HFFc6 (cell line): ENCODE results near the gene TRIM40. TPM values are rescaled to one million over a fixed set of nuclear protein-coding genes. Genes with fewer than 3 reads are reported as not detected.

Experiments
- DNase-seq: peaks from one replicate; pipeline ENCODE4 v3.0.0-alpha.2; 2018
- H3K27ac Mint-ChIP-seq: 2 replicates; pipeline ENCODE4 v1.8.0; 2020; ENCODE audit warnings: mild to moderate bottlenecking, mixed read lengths
- H3K27me3 Mint-ChIP-seq: 2 replicates; pipeline ENCODE4 v1.8.0; 2021; ENCODE audit warnings: mild to moderate bottlenecking, moderate library complexity, mixed read lengths; ENCODE audit not compliant: insufficient read depth
- H3K36me3 Mint-ChIP-seq: 2 replicates; pipeline ENCODE4 v1.8.0; 2021; ENCODE audit warnings: low read depth, mixed read lengths
- H3K4me1 Mint-ChIP-seq: 2 replicates; pipeline ENCODE4 v1.8.0; 2020; ENCODE audit warnings: low read depth, mixed read lengths
- H3K4me3 Mint-ChIP-seq: 2 replicates; pipeline ENCODE4 v1.8.0; 2020; ENCODE audit warnings: mild to moderate bottlenecking, moderate library complexity, mixed read lengths
- H3K9me3 Mint-ChIP-seq: 2 replicates; pipeline ENCODE4 v1.8.0; 2020; ENCODE audit warnings: mild to moderate bottlenecking, mixed read lengths
- total RNA-seq, 6 experiments: library from RNA; stranded (reverse); fragmentation: NEBNext Ultra II Directional; extraction: Animal tissue kit (Norgen Biotek cat#: 25700); gene quantifications; 2 replicates in 1 of 6; 3 replicates in 5 of 6; pipeline ENCODE4 v1.2.3, GENCODE V29; 2021
- TF ChIP-seq, protein P1 (sequence below): fragments of 200-600 bp; sonication (generic); IDR thresholded peaks from 2 replicates; pipeline ENCODE4 v1.5.0; 2021; ENCODE audit warnings: antibody characterized with exemption, mild to moderate bottlenecking

Gene TRIM40
- total RNA-seq, 6 experiments from 2014 or later, result not detected

DNA sequence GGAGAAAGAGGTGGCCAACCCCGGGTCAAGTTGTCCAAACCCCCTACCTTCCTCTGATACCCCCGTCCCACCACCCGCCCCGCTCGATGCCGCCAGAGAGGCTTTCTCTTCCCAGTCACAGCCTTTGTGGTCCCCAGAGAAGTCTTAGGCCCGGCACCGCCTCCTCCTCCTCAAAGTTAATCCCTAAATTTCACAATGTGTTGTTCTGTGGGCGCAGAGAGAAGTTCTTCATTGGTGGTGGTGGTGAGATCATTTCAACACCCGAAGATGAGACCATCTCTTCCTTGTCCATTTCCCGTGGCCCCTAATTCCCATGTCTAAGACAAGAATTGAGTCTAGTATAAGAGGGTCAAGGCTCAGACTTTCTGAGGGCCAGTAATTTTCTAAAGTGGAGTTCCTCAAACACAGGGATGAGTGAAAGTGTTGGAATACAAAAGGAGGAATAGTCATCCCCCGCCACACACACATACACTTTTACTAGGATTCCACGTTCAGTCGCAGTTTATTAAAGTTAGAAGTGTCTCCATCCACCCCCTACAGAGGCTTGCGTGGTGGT lies 33.4 kb upstream of the TRIM40 start:
- Mint-ChIP-seq H3K9me3 (no peaks in the 10 kb centered on the region), H3K27me3 (peaks cover 27% of the 10 kb centered on the region), H3K4me1 (peaks cover 40% of the 10 kb centered on the region), H3K27ac (peak overlapping the region; percentile 40), H3K4me3 (peak overlapping the region; percentile 90), H3K36me3 (no peaks in the 10 kb centered on the region)
- DNase-seq, result no peak
- TF ChIP-seq, protein P1, sequence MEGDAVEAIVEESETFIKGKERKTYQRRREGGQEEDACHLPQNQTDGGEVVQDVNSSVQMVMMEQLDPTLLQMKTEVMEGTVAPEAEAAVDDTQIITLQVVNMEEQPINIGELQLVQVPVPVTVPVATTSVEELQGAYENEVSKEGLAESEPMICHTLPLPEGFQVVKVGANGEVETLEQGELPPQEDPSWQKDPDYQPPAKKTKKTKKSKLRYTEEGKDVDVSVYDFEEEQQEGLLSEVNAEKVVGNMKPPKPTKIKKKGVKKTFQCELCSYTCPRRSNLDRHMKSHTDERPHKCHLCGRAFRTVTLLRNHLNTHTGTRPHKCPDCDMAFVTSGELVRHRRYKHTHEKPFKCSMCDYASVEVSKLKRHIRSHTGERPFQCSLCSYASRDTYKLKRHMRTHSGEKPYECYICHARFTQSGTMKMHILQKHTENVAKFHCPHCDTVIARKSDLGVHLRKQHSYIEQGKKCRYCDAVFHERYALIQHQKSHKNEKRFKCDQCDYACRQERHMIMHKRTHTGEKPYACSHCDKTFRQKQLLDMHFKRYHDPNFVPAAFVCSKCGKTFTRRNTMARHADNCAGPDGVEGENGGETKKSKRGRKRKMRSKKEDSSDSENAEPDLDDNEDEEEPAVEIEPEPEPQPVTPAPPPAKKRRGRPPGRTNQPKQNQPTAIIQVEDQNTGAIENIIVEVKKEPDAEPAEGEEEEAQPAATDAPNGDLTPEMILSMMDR, result no peak

DNA sequence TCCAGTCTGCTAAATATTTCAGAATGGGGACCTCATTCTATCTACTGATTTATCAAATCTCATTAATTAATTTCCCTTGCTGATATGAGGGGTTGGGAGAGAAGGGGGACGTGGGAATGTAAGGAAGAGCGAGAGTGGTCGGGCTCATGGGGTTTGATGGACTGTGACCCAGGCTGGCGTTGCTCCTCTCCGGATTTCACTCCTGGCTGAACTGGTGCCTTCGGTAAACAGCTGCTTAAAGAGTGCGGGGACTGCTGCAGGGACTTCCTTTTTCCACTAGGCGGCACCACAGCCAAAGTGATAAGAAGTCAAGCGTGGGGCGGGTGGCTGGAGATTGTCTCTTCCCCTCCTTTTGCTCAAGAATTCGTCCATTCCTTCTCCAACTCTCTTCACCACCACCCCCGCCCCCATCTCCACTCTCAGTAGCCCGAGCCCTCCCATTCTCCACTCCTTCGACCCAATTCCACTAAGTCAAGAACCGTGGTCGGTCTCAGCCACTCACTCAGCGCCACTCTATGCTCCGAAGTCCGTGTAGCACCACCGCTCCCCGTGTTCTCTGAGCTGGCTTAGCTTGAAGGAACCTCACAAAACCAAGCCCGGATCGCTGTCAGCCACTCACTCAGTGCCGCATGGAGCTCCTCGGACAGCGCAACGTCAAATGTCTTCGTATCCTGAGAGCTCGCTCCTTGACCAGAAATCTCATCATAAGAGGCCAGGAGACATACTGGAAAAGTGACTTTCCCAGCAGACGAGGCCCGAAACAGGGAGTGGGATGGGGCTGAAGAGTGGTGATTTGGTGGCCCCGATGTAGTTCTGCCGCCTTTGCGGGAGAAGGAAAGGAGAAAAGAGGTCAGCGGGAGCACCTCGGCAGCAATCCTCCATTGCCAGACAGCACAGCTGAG lies 32.7 kb upstream of the TRIM40 start:
- no peaks in the 10 kb centered on the region for H3K36me3 Mint-ChIP-seq
- peak; percentile 75 for DNase-seq

DNA sequence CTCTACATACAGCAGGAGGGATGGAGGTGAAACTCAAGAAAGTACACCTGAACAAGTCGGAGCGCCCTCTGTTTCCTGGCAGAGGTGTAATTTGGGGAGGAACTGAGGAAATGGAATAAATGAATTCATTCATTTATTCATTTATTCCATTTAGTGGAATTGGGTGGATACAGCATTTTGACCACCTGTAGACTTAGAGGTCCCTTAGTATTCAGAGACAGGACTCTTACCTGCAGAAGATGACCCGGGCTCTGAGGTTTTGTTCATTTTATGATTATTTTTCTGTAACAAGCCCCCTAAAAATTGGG lies 32.1 kb upstream of the TRIM40 start:
- Mint-ChIP-seq H3K9me3 (no peaks in the 10 kb centered on the region), H3K4me1 (peaks cover 40% of the 10 kb centered on the region), H3K27me3 (peaks cover 31% of the 10 kb centered on the region), H3K27ac (0 out of 2 replicates have a peak overlapping the region, but pooled peaks have one; percentile 7), H3K36me3 (no peaks in the 10 kb centered on the region), H3K4me3 (peak overlapping the region; percentile 90)
- DNase-seq, result no peak
- TF ChIP-seq, protein P1, result no peak

More for the DNA sequence above, 32.7 kb upstream of the TRIM40 start:
- peaks cover 40% of the 10 kb centered on the region for H3K4me1 Mint-ChIP-seq
- H3K27ac Mint-ChIP-seq, result peak overlapping the region; percentile 40; the same call in 1 of the 2 replicates
- peak overlapping the region; percentile 90 for H3K4me3 Mint-ChIP-seq
- no peaks in the 10 kb centered on the region for H3K9me3 Mint-ChIP-seq
- TF ChIP-seq, protein P1, result peak; percentile 93
- H3K27me3 Mint-ChIP-seq, result peaks cover 31% of the 10 kb centered on the region

DNA sequence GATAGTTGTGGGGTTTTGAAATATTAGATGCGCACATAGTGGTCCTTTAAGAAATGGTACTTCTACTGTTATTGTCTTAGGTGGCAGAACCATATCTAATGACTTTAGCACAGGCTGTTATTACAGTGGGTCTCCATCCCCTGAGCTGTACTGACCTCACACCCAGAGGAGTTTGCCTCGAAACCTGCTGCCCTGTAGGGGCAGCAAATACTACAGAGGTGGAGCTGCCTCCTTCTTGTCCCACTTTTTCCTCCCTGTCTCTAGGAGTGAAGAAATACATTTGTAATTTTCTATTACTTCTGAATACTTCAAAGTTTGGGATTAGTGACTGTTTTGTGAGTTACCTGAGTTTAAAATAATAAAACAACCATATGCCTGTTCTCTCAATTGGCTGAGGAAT lies 31.3 kb upstream of the TRIM40 start:
- Mint-ChIP-seq H3K9me3 (no peaks in the 10 kb centered on the region), H3K27ac (no peak overlapping the region), H3K27me3 (peaks cover 29% of the 10 kb centered on the region), H3K4me1 (peaks cover 40% of the 10 kb centered on the region), H3K36me3 (no peaks in the 10 kb centered on the region), H3K4me3 (no peak overlapping the region)
- TF ChIP-seq, protein P1, result peak; percentile 32
- no peak for DNase-seq

DNA sequence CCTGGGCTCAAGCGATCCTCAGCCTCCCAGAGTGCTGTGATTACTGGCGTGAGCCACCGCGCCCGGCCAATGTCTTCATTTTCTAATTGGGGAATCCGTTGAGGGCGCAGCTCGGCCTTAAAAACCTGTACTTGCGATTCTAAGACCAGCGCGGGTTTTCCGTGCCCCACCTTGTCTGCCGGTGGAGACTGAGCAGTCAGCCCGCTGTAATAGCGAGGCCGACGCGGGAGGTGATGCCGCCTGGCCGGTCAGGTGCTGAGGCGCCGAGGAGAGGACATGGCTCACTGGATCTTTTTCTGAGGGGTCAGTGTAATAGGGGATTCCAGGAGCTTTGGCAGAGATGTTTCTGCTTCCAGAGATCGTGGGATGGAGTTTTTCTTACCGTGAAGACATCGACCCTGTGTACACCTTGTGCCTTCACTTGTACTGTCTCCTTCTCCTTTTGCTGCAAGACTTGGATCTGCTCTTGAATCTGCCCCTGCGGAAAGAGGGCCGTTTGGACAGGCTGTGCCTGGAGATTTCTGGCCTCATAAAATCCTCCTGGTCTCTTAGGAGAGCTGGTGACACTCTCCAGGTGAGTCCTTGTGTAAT lies 24.6 kb upstream of the TRIM40 start:
- peaks cover 48% of the 10 kb centered on the region for H3K27me3 Mint-ChIP-seq

More for the DNA sequence above, 24.6 kb upstream of the TRIM40 start:
- Mint-ChIP-seq H3K9me3 (no peaks in the 10 kb centered on the region), H3K4me3 (no peak overlapping the region), H3K27ac (no peak overlapping the region), H3K4me1 (no peaks in the 10 kb centered on the region), H3K36me3 (no peaks in the 10 kb centered on the region)
- TF ChIP-seq, protein P1, result no peak
- no peak for DNase-seq
